IPS-18a (cell line): Measurements from ENCODE around the gene OSBPL9.

Experiments used
- H3K27ac ChIP-seq: one replicate; pipeline ENCODE4 v1.5.1; 2013; ENCODE audit warnings: low read length
- H3K27me3 ChIP-seq: one replicate; pipeline ENCODE4 v1.6.1; 2013; ENCODE audit warnings: mild to moderate bottlenecking, low read length; ENCODE audit not compliant: control insufficient read depth, insufficient read depth
- H3K36me3 ChIP-seq: one replicate; pipeline ENCODE4 v1.6.1; 2013; ENCODE audit warnings: low read depth, low read length; ENCODE audit not compliant: control insufficient read depth
- H3K4me1 ChIP-seq: one replicate; pipeline ENCODE4 v1.6.1; 2013; ENCODE audit warnings: low read depth, low read length; ENCODE audit not compliant: control insufficient read depth
- H3K4me3 ChIP-seq: one replicate; pipeline ENCODE4 v1.5.1; 2013; ENCODE audit warnings: low read length
- H3K9ac ChIP-seq: one replicate; pipeline ENCODE4 v1.6.1; 2013; ENCODE audit warnings: mild to moderate bottlenecking, low read length, moderate library complexity
- H3K9me3 ChIP-seq: one replicate; pipeline ENCODE4 v1.6.1; 2013; ENCODE audit warnings: low read depth, low read length; ENCODE audit not compliant: control insufficient read depth

The OSBPL9 gene

GRCh38 chr1:51733793-51734522 lies 117.1 kb downstream of the OSBPL9 start:
- H3K27ac ChIP-seq = no peak overlapping the region
- H3K4me1 ChIP-seq = peaks cover 15% of the 10 kb centered on the region
- H3K27me3 ChIP-seq = no peaks in the 10 kb centered on the region
- no peak overlapping the region for H3K9ac ChIP-seq
- H3K36me3 ChIP-seq = no peaks in the 10 kb centered on the region
- no peak overlapping the region for H3K4me3 ChIP-seq
- H3K9me3 ChIP-seq = no peaks in the 10 kb centered on the region

GRCh38 chr1:51734896-51735745 lies 118.2 kb downstream of the OSBPL9 start:
- no peak overlapping the region for H3K27ac ChIP-seq
- H3K4me1 ChIP-seq = peaks cover 15% of the 10 kb centered on the region
- H3K9ac ChIP-seq = no peak overlapping the region

GRCh38 chr1:51735746-51736254 lies 118.9 kb downstream of the OSBPL9 start:
- Histone ChIP-seq H3K9ac (no peak overlapping the region), H3K27ac (no peak overlapping the region), H3K27me3 (no peaks in the 10 kb centered on the region), H3K9me3 (no peaks in the 10 kb centered on the region), H3K4me1 (peaks cover 12% of the 10 kb centered on the region), H3K36me3 (no peaks in the 10 kb centered on the region), H3K4me3 (no peak overlapping the region)

More at GRCh38 chr1:51734896-51735745, 118.2 kb downstream of the OSBPL9 start:
- Histone ChIP-seq H3K9me3 (no peaks in the 10 kb centered on the region), H3K36me3 (no peaks in the 10 kb centered on the region), H3K4me3 (no peak overlapping the region), H3K27me3 (no peaks in the 10 kb centered on the region)

- H3K36me3 ChIP-seq = no peaks in the 10 kb centered on the region
- no peaks in the 10 kb centered on the region for H3K9me3 ChIP-seq
- no peaks in the 10 kb centered on the region for H3K27me3 ChIP-seq
- no peak overlapping the region for H3K27ac ChIP-seq
- no peak overlapping the region for H3K9ac ChIP-seq
- H3K4me3 ChIP-seq = no peak overlapping the region
- H3K4me1 ChIP-seq = peaks cover 10% of the 10 kb centered on the region
These were observed 119.8 kb downstream of the OSBPL9 start for GRCh38 chr1:51736702-51737101.

- H3K27ac ChIP-seq = no peak overlapping the region
These were observed 121.8 kb downstream of the OSBPL9 start for GRCh38 chr1:51738681-51739080.

GRCh38 chr1:51740652-51741051 lies 123.8 kb downstream of the OSBPL9 start:
- Histone ChIP-seq H3K4me3 (no peak overlapping the region), H3K9ac (no peak overlapping the region), H3K4me1 (no peaks in the 10 kb centered on the region), H3K27me3 (no peaks in the 10 kb centered on the region), H3K9me3 (no peaks in the 10 kb centered on the region), H3K27ac (no peak overlapping the region), H3K36me3 (no peaks in the 10 kb centered on the region)

More at GRCh38 chr1:51738681-51739080, 121.8 kb downstream of the OSBPL9 start:
- Histone ChIP-seq H3K4me3 (no peak overlapping the region), H3K27me3 (no peaks in the 10 kb centered on the region), H3K9ac (no peak overlapping the region), H3K36me3 (no peaks in the 10 kb centered on the region), H3K4me1 (peaks cover 10% of the 10 kb centered on the region), H3K9me3 (no peaks in the 10 kb centered on the region)

- no peaks in the 10 kb centered on the region for H3K36me3 ChIP-seq
- H3K4me3 ChIP-seq = no peak overlapping the region
- no peak overlapping the region for H3K27ac ChIP-seq
- no peaks in the 10 kb centered on the region for H3K9me3 ChIP-seq
- no peaks in the 10 kb centered on the region for H3K4me1 ChIP-seq
- no peak overlapping the region for H3K9ac ChIP-seq
- H3K27me3 ChIP-seq = no peaks in the 10 kb centered on the region
These were observed 124.3 kb downstream of the OSBPL9 start for GRCh38 chr1:51741121-51741681.

GRCh38 chr1:51744506-51745303 lies 127.8 kb downstream of the OSBPL9 start:
- Histone ChIP-seq H3K9me3 (no peaks in the 10 kb centered on the region), H3K4me3 (no peak overlapping the region), H3K27me3 (no peaks in the 10 kb centered on the region), H3K27ac (no peak overlapping the region), H3K9ac (no peak overlapping the region), H3K4me1 (no peaks in the 10 kb centered on the region), H3K36me3 (no peaks in the 10 kb centered on the region)

GRCh38 chr1:51745304-51745570 lies 128.3 kb downstream of the OSBPL9 start:
- no peak overlapping the region for H3K27ac ChIP-seq
- H3K36me3 ChIP-seq = peaks cover 4% of the 10 kb centered on the region
- no peak overlapping the region for H3K9ac ChIP-seq

GRCh38 chr1:51749151-51749550 lies 132.3 kb downstream of the OSBPL9 start:
- Histone ChIP-seq H3K27ac (no peak overlapping the region), H3K4me1 (no peaks in the 10 kb centered on the region), H3K9me3 (no peaks in the 10 kb centered on the region), H3K4me3 (no peak overlapping the region), H3K27me3 (no peaks in the 10 kb centered on the region), H3K36me3 (peaks cover 4% of the 10 kb centered on the region), H3K9ac (no peak overlapping the region)

More at GRCh38 chr1:51745304-51745570, 128.3 kb downstream of the OSBPL9 start:
- no peak overlapping the region for H3K4me3 ChIP-seq
- no peaks in the 10 kb centered on the region for H3K9me3 ChIP-seq
- no peaks in the 10 kb centered on the region for H3K4me1 ChIP-seq
- no peaks in the 10 kb centered on the region for H3K27me3 ChIP-seq

- Histone ChIP-seq H3K36me3 (peaks cover 4% of the 10 kb centered on the region), H3K9me3 (no peaks in the 10 kb centered on the region), H3K9ac (no peak overlapping the region), H3K4me3 (no peak overlapping the region), H3K4me1 (no peaks in the 10 kb centered on the region), H3K27me3 (no peaks in the 10 kb centered on the region), H3K27ac (no peak overlapping the region)
These were observed 133.3 kb downstream of the OSBPL9 start for GRCh38 chr1:51750218-51750617.
